GM10248 (cell line): ENCODE results near the gene CNTN4.
A peak's percentile ranks its signal among the peaks of the same experiment; 100 is the strongest.

Experiments used
- CTCF ChIA-PET: fragments of 300-600 bp; sonication (Branson Sonifier 250); formaldehyde crosslinking; extraction: SDS; loops from one replicate; lab custom pipeline; 2021; ENCODE audit warnings: antibody characterized with exemption; lab: Yijun Ruan, JAX
- POLR2A ChIA-PET: fragments of 350-650 bp; sonication (Branson Sonifier 250); formaldehyde crosslinking; extraction: SDS; loops from one replicate; lab custom pipeline; 2020; ENCODE audit warnings: antibody characterized with exemption; lab: Yijun Ruan, JAX
- DNase-seq: peaks from one replicate; pipeline ENCODE4 v3.0.0; 2012; ENCODE audit errors: extremely low spot score
- CTCF ChIP-seq: IDR thresholded peaks from 2 replicates; pipeline ENCODE4 v1.5.1; 2012; ENCODE audit warnings: mild to moderate bottlenecking, low read depth; ENCODE audit errors: extremely low read depth, missing control alignments, control extremely low read depth

Gene CNTN4

GRCh38 chr3:2697589-2697988 is 598.9 kb downstream of the CNTN4 start:
- CTCF ChIA-PET = no interaction called here
- TF ChIP-seq CTCF = no peak
- POLR2A ChIA-PET = no interaction called here
- DNase-seq = no peak

- no peak for TF ChIP-seq CTCF
- POLR2A ChIA-PET = no interaction called here
- CTCF ChIA-PET = interaction anchor here (1.5 kb wide), 1 partner anchor 11 kb away, joined by 5 read pairs; no protein-coding TSS in a partner anchor
- no peak for DNase-seq
Observed at GRCh38 chr3:2701471-2701870, 602.8 kb downstream of the CNTN4 start.

- CTCF ChIA-PET = no interaction called here
- DNase-seq = no peak
- no peak for TF ChIP-seq CTCF
- POLR2A ChIA-PET = no interaction called here
Observed at GRCh38 chr3:2706144-2706835, 607.6 kb downstream of the CNTN4 start.

GRCh38 chr3:2706836-2707210 is 608.2 kb downstream of the CNTN4 start:
- CTCF ChIA-PET = no interaction called here
- DNase-seq = no peak
- POLR2A ChIA-PET = no interaction called here
- TF ChIP-seq CTCF = no peak

GRCh38 chr3:2711081-2711480 is 612.4 kb downstream of the CNTN4 start:
- CTCF ChIA-PET = no interaction called here
- POLR2A ChIA-PET = no interaction called here
- no peak for DNase-seq
- peak; percentile 1 for TF ChIP-seq CTCF

DNA sequence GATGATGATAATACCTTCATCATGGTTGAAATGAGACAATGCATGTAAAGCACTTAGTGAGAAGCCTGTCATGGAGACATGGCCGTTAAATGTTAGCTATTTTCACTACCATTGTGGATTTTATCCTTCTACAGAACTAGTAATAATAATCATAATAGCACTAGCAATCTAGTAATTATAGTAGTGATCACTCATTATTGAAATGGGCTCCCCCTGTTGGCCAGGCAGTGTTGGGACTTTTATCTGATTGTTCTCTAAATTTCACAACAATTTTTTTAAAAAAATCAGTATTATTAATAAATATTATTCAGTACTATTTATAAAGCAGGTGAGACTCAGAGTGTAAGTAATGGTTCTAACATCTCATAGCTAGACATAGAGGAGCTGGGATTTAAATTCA is 615.3 kb downstream of the CNTN4 start:
- TF ChIP-seq CTCF = peak; percentile 24
- no peak for DNase-seq
- ChIA-PET CTCF (interaction anchor here (0.8 to 1.5 kb wide), 3 partner anchors 10 to 57 kb away, joined by 3 read pairs; no protein-coding TSS in a partner anchor), POLR2A (no interaction called here)
